ENCODE data around the gene XNDC1N.
"Not testable (repeated sequence)": the region's sequence is repeated elsewhere in the genome, so short reads cannot be mapped to it uniquely, and the experiment has no call there.

XNDC1N gene

DNA sequence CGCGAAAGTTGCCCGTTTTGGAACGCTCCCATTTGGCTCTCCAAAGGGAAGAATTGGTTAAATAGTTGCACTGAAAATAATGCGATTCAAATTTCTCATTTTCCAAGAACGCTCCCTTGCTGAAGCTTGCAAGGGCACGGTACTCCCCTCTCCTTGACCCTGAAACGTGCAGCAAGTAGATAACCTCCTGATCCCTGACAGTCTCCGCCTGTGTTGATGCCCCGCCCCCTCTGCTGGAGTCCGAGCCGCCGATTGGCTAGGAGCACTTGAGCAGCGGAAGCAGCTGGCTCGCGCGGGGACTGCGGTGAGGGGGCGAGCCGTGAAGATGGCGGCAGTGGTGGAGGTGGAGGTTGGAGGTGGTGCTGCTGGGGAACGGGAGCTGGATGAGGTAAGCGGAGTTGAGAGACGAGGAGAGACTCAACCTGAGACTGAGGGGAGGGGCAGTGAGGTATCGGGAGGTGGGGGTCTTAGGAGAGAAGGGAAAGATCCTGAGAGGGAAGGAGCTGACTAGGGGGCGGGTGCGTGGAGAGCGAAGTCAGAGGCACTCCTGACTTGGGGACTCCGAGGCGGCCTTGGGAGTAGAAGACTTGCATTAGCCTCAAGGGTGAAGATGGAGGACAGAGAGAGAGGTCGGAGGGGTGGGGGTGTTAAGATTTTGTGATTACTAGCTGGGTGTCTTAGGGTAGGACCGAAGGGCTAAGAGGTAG is 496 bp upstream of the XNDC1N start, which contains the start of gene RNF121:
Gene RNF121 (plus strand): TSS at position 310 of the 707 bp plus-strand sequence. CDS start 16 bp downstream, at position 326.
- ChIA-PET CTCF (interaction anchor here (0.8 to 5.0 kb wide), 14 partner anchors 9 to 216 kb away, joined by 3 to 24 read pairs (median 4); no protein-coding TSS in a partner anchor), POLR2A (interaction anchor here (0.6 kb wide), 1 partner anchor 792 kb away, joined by 10 read pairs; no protein-coding TSS in a partner anchor)
- TF ChIP-seq CTCF (IDR thresholded peaks at IDR 0.05; ENCODE audit: control extremely low read depth, extremely low read depth, low read depth, missing control alignments), result no peak

GRCh38 chr11:71917646-71918140 is 10.7 kb downstream of the XNDC1N start:
- POLR2A ChIA-PET, result no interaction called here
- DNase-seq (ENCODE audit: extremely low spot score), result no peak
- no peak for TF ChIP-seq CTCF (IDR thresholded peaks at IDR 0.05; ENCODE audit: control extremely low read depth, extremely low read depth, low read depth, missing control alignments)
- CTCF ChIA-PET, result no interaction called here

More for the DNA sequence above, 496 bp upstream of the XNDC1N start, which contains the start of gene RNF121:
- DNase-seq (ENCODE audit: extremely low spot score), result peak; percentile 95

DNA sequence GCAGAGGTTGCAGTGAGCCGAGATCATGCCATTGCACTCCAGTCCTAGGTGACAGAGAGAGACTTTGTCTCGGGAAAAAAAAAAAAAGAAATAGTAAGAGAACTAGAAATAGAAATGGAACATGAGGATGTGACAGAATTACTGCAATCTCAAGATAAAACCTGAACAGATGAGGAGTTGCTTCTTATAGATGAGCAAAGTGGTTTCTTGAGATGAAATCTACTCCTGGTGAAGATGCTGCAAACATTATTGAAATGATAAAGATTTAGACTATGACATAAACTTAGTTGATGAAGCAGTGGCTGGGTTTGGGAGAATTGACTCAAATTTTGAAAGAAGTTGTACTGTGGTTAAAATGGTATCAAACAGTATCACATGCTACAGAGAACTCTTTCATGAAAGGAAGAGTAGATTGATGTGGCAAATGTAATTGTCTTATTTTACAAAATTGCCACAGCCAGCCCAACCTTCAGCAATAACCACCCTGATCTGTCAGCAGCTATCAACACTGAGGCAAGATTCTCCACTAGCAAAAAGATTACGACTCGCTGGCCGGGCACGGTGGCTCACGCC is 13.7 kb downstream of the XNDC1N start:
- TF ChIP-seq CTCF (IDR thresholded peaks at IDR 0.05; ENCODE audit: control extremely low read depth, extremely low read depth, low read depth, missing control alignments), result no peak
- ChIA-PET CTCF (interaction anchor here (2.7 kb wide), 1 partner anchor 14 kb away, joined by 12 read pairs; the partner anchor contains the start of genes RNF121 and XNDC1N), POLR2A (no interaction called here)
- no peak for DNase-seq (ENCODE audit: extremely low spot score)

DNA sequence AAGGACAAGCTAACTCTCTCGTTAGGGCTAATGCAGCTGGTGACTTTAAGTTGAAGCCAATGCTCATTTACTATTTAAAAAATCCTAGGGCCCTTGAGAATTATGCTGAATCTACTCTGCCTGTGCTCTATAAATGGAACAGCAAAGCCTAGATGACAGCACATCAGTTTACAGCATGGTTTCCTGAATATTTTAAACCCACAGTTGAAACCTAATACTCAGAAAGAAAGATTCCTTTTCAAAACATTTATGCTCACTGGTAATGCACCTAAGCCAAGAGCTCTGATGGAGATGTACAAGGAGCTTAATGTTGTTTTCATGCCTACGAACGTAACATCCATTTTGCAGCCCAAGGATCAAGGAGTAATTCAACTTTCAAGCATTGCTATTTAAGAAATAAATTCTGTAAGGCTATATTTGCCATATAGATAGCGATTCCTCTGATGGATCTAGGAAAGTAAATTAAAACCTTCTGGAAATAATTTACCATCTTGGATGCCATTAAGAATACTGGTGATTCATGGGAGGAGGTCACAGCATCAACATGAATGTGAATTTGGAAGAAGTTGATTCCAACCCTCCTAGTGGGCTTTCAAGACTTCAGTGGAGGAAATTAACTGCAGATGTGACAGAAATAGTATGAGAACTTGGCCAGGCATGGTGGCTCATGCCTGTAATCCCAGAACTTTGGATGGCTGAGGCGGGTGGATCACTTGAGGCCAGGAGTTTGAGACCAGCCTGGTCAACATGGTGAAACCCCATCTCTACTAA is 14.5 kb downstream of the XNDC1N start:
- no peak for TF ChIP-seq CTCF (IDR thresholded peaks at IDR 0.05; ENCODE audit: control extremely low read depth, extremely low read depth, low read depth, missing control alignments)
- DNase-seq (ENCODE audit: extremely low spot score), result no peak
- POLR2A ChIA-PET, result interaction anchor here (0.7 kb wide), 1 partner anchor 179 kb away, joined by 3 read pairs; no protein-coding TSS in a partner anchor
- CTCF ChIA-PET, result interaction anchor here (1.0 kb wide), 1 partner anchor 14 kb away, joined by 3 read pairs; the partner anchor contains the start of gene XNDC1N

DNA sequence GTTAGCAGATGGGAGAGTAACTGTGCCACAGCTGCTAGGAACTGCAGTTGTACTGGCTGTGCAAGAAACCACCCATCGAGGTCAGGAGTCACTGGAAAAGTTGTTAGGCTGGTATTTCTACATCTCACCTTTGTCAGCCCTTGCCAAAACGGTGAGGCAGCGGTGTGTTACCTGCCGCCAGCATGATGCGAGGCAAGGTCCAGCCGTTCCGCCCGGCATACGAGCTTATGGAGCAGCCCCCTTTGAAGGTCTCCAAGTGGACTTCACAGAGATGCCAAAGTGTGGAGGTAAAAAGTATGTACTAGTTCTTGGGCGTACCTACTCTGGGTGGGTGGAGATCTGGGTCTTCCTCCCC is 16.4 kb downstream of the XNDC1N start:
- CTCF ChIA-PET, result interaction anchor here (0.9 to 1.5 kb wide), 4 partner anchors 16 to 189 kb away, joined by 3 to 4 read pairs (median 3); partner anchors contain the start of gene XNDC1N
- POLR2A ChIA-PET; DNase-seq (ENCODE audit: extremely low spot score): not testable (repeated sequence)

GRCh38 chr11:71911321-71911985 is 16.9 kb downstream of the XNDC1N start:
- CTCF ChIA-PET, result interaction anchor here (0.9 to 1.5 kb wide), 4 partner anchors 17 to 189 kb away, joined by 3 to 4 read pairs (median 3); partner anchors contain the start of gene XNDC1N
- peak; percentile 33 for TF ChIP-seq CTCF (IDR thresholded peaks at IDR 0.05; ENCODE audit: control extremely low read depth, extremely low read depth, low read depth, missing control alignments)
- POLR2A ChIA-PET; DNase-seq (ENCODE audit: extremely low spot score): not testable (repeated sequence)

DNA sequence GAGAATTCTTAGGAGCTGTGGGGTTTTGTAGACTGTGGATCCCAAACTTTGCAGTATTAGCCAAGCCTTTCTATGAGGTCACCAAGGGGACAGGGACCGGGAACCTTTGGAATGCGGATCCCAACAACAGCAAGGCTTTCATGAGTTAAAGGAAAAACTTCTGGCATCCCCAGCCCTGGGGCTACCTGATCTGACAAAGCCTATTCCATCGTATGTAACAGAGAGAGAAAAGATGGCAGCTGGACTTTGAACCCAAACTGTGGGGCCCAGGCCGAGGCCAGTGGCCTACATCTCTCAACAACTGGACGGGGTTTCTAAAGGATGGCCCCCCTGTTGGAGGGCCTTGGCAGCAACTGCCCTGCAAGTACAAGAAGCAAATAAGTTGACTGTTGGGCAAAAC is 17.6 kb downstream of the XNDC1N start:
- POLR2A ChIA-PET; DNase-seq (ENCODE audit: extremely low spot score): not testable (repeated sequence)
- CTCF ChIA-PET, result interaction anchor here (1.5 kb wide), 1 partner anchor 110 kb away, joined by 4 read pairs; no protein-coding TSS in a partner anchor

Data from GM10248 (cell line).